Esophagus muscularis mucosa (tissue), 4 donors: ENCODE results near the gene CDC37. TPM values are rescaled to one million over a fixed set of nuclear protein-coding genes. Genes with fewer than 3 reads are reported as not detected.
"Not testable (repeated sequence)": the region's sequence is repeated elsewhere in the genome, so short reads cannot be mapped to it uniquely, and the experiment has no call there.

ENCODE experiments used
- DNase-seq: peaks from one replicate; pipeline ENCODE4 v3.0.0-alpha.2; 2017; ENCODE audit errors: extremely low spot score
- H3K27ac ChIP-seq, 4 donors: fragments of 200-600 bp; sonication (generic); replicated peaks in 1 of 4; 1 replicate in 3 of 4; 2 replicates in 1 of 4; pipeline ENCODE4 v1.5.1; 2016 to 2019; ENCODE audit warnings: mild to moderate bottlenecking in 1 of 4
- H3K27me3 ChIP-seq, 4 donors: fragments of 200-600 bp; sonication (generic); one replicate each; pipeline versions ENCODE4 v1.5.1 to v1.6.0; 2016 to 2019
- H3K36me3 ChIP-seq, 4 donors: fragments of 200-600 bp; sonication (generic); one replicate each; pipeline ENCODE4 v1.5.1; 2016 to 2019
- H3K4me1 ChIP-seq, 4 donors: fragments of 200-600 bp; sonication (generic); one replicate each; pipeline ENCODE4 v1.5.1; 2016 to 2019
- H3K4me3 ChIP-seq, 4 donors: fragments of 200-600 bp; sonication (generic); 1 replicate in 2 of 4; 2 replicates in 2 of 4; pipeline ENCODE4 v1.5.1; 2016 to 2019; ENCODE audit warnings: mild to moderate bottlenecking in 4 of 4, moderate library complexity in 1 of 4
- H3K9me3 ChIP-seq, 4 donors: fragments of 200-600 bp; sonication (generic); 1 replicate in 3 of 4; 2 replicates in 1 of 4; pipeline ENCODE4 v1.5.1; 2016 to 2019
- CTCF ChIP-seq, 3 experiments: fragments of 200-600 bp in 2 of 3; fragments of 450-650 bp in 1 of 3; sonication (generic) in 2 of 3; IDR thresholded peaks; one replicate each; pipeline ENCODE4 v1.5.1; 2017 to 2019; ENCODE audit warnings: antibody characterized with exemption in 3 of 3, mild to moderate bottlenecking in 2 of 3, moderate library complexity in 1 of 3
- EP300 ChIP-seq: sonication (generic); formaldehyde crosslinking; IDR thresholded peaks from one replicate; pipeline ENCODE4 v1.6.1; 2017; ENCODE audit warnings: antibody characterized with exemption
- POLR2A ChIP-seq: fragments of 450-650 bp; IDR thresholded peaks from one replicate; pipeline ENCODE4 v1.6.1; 2017; ENCODE audit warnings: antibody characterized with exemption, moderate library complexity, mild to moderate bottlenecking, low read depth
- POLR2AphosphoS5 ChIP-seq, 2 donors: sonication (generic); formaldehyde crosslinking; IDR thresholded peaks; one replicate each; pipeline ENCODE4 v1.6.1; 2017; ENCODE audit warnings: antibody characterized with exemption in 2 of 2
- WGBS: methylation state at CpG from one replicate; pipeline ENCODE4 v1.1.5; 2018; 5-methylcytosine and 5-hydroxymethylcytosine counted together
- intact Hi-C: fragments of 100-400 bp; cut with DNase I; formaldehyde crosslinking; loops from one replicate; pipeline ENCODE4 v1.15.1; 2023
- total RNA-seq, 4 donors: library from RNA; depleted of rRNA; stranded (reverse); fragments of >200 nt; gene quantifications; one replicate each; pipeline versions ENCODE4 v1.1.0 to v1.2.1, GENCODE V29; 2016

CDC37 gene
- total RNA-seq, 4 donors from 2014 or later = 131 to 176 (median 160) TPM

GRCh38 chr19:10372690-10373089, 30.7 kb downstream of the CDC37 start:
- no peak for DNase-seq
- H3K9me3 ChIP-seq = no peaks in the 10 kb centered on the region
- 89% methylated on average over 3 of the region's 3 CpGs for WGBS
- TF ChIP-seq POLR2A = no peak
- no peak for TF ChIP-seq POLR2AphosphoS5 (IDR thresholded peaks at IDR 0.05)
- no peak for TF ChIP-seq CTCF (IDR thresholded peaks at IDR 0.05)
- TF ChIP-seq EP300 = no peak
- no peaks in the 10 kb centered on the region for H3K4me1 ChIP-seq
- intact Hi-C loops = no loop called here
- H3K36me3 ChIP-seq = peaks cover 26 to 87% (median 78%) of the 10 kb centered on the region in 4 donors
- no peak overlapping the region for H3K27ac ChIP-seq
- no peaks in the 10 kb centered on the region for H3K27me3 ChIP-seq
- H3K4me3 ChIP-seq = no peak overlapping the region

GRCh38 chr19:10368101-10368803, 35.1 kb downstream of the CDC37 start:
- Histone ChIP-seq H3K4me1 (no peaks in the 10 kb centered on the region), H3K27ac (no peak overlapping the region), H3K9me3 (no peaks in the 10 kb centered on the region), H3K27me3 (no peaks in the 10 kb centered on the region), H3K36me3 (peaks cover 62 to 97% (median 94%) of the 10 kb centered on the region in 4 donors), H3K4me3 (no peak overlapping the region)
- no peak for DNase-seq
- WGBS = 94% methylated on average over 13 of the region's 15 CpGs
- intact Hi-C loops = no loop called here
- TF ChIP-seq CTCF (IDR thresholded peaks at IDR 0.05) (no peak), POLR2A (no peak), EP300 (no peak)

DNA sequence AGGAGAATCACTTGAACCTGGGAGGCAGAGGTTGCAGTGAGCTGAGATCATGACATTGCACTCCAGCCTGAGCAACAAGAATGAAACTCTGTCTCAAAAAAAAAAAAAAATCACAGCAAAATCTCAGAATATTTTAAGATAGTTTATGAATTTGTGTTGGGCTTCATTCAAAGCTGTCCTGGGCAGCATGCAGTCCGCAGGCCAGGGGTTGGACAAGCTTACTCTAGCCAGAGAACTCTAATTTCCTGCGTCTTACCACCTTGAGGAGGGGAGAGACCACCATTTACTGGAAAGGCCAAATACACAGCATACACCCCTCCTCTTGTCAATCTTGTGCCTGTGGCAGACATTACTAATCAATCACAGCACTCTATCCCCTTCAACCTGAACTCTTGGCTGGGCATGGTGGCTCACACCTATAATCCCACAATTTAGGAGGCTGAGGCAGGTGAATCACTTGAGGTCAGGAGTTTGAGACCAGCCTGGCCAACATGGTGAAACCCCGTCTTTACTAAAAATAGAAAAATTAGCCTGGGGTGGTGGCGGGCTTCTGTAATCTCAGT, 36.3 kb downstream of the CDC37 start:
- H3K9me3 ChIP-seq, H3K27ac ChIP-seq, DNase-seq, H3K4me3 ChIP-seq, H3K4me1 ChIP-seq, H3K27me3 ChIP-seq, intact Hi-C loops: not testable (repeated sequence)
- 94% methylated on average over 4 of the region's 4 CpGs for WGBS
- peaks cover 70 to 100% (median 95%) of the 10 kb centered on the region in 4 donors for H3K36me3 ChIP-seq

GRCh38 chr19:10365518-10365917, 37.8 kb downstream of the CDC37 start:
- H3K27ac ChIP-seq = no peak overlapping the region
- intact Hi-C loops = no loop called here
- peaks cover 66 to 100% (median 96%) of the 10 kb centered on the region in 4 donors for H3K36me3 ChIP-seq
- no peaks in the 10 kb centered on the region for H3K9me3 ChIP-seq
- no peaks in the 10 kb centered on the region for H3K4me1 ChIP-seq
- WGBS = 94% methylated on average over 22 of the region's 23 CpGs
- H3K27me3 ChIP-seq = no peaks in the 10 kb centered on the region
- no peak for TF ChIP-seq CTCF (IDR thresholded peaks at IDR 0.05)
- no peak for TF ChIP-seq POLR2AphosphoS5 (IDR thresholded peaks at IDR 0.05)
- no peak for TF ChIP-seq POLR2A
- no peak for DNase-seq
- H3K4me3 ChIP-seq = no peak overlapping the region

- Histone ChIP-seq H3K9me3 (no peaks in the 10 kb centered on the region), H3K27ac (no peak overlapping the region), H3K27me3 (no peaks in the 10 kb centered on the region), H3K36me3 (peaks cover 59 to 100% (median 97%) of the 10 kb centered on the region in 4 donors), H3K4me3 (no peak overlapping the region), H3K4me1 (no peaks in the 10 kb centered on the region)
- TF ChIP-seq CTCF (IDR thresholded peaks at IDR 0.05) = no peak
- TF ChIP-seq EP300 = no peak
- no peak for TF ChIP-seq POLR2AphosphoS5 (IDR thresholded peaks at IDR 0.05)
- TF ChIP-seq POLR2A = no peak
- no peak for DNase-seq
- intact Hi-C loops = no loop called here
- WGBS = 92% methylated on average over 9 of the region's 19 CpGs
Measured at GRCh38 chr19:10364644-10365043, 38.7 kb downstream of the CDC37 start.
